Activated CD4-positive, alpha-beta memory T cell treated with anti-CD3 and anti-CD28 coated beads for 36 hours (primary cell): ENCODE data around the gene LTV1. TPM values are rescaled to one million over a fixed set of nuclear protein-coding genes. Genes with fewer than 3 reads are reported as not detected.

ENCODE experiments used
- CTCF ChIA-PET: fragments of 350-600 bp; sonication (Branson Sonifier 250); formaldehyde crosslinking; loops from one replicate; lab custom pipeline; 2021; ENCODE audit warnings: antibody characterized with exemption, inconsistent platforms; lab: Charles Lee
- POLR2A ChIA-PET: fragments of 350-600 bp; sonication (Branson Sonifier 250); formaldehyde crosslinking; loops from one replicate; lab custom pipeline; 2021; ENCODE audit warnings: antibody characterized with exemption; lab: Charles Lee
- DNase-seq: peaks from one replicate; pipeline ENCODE4 v3.0.0-alpha.2; 2020
- H3K27ac Mint-ChIP-seq: one replicate; pipeline ENCODE4 v1.8.0; 2021; ENCODE audit warnings: mixed read lengths
- H3K27me3 Mint-ChIP-seq: one replicate; pipeline ENCODE4 v1.8.0; 2021; ENCODE audit warnings: mixed read lengths
- H3K36me3 Mint-ChIP-seq: one replicate; pipeline ENCODE4 v1.8.0; 2021; ENCODE audit warnings: mixed read lengths
- H3K4me1 Mint-ChIP-seq: one replicate; pipeline ENCODE4 v1.8.0; 2021; ENCODE audit warnings: low read depth, mixed read lengths
- H3K4me3 Mint-ChIP-seq: one replicate; pipeline ENCODE4 v1.8.0; 2021; ENCODE audit warnings: mild to moderate bottlenecking, mixed read lengths
- H3K9me3 Mint-ChIP-seq: one replicate; pipeline ENCODE4 v1.8.0; 2021; ENCODE audit warnings: mixed read lengths
- intact Hi-C: fragments of 100-400 bp; cut with micrococcal nuclease; formaldehyde crosslinking; loops from one replicate; pipeline ENCODE4 v1.15.1; 2023
- total RNA-seq, 2 experiments: library from RNA; stranded (reverse); gene quantifications; one replicate each; pipeline ENCODE4 v1.2.3, GENCODE V29; 2021

LTV1 gene
- total RNA-seq, 2 experiments from 2014 or later = 33.5 to 35.4 TPM

DNA sequence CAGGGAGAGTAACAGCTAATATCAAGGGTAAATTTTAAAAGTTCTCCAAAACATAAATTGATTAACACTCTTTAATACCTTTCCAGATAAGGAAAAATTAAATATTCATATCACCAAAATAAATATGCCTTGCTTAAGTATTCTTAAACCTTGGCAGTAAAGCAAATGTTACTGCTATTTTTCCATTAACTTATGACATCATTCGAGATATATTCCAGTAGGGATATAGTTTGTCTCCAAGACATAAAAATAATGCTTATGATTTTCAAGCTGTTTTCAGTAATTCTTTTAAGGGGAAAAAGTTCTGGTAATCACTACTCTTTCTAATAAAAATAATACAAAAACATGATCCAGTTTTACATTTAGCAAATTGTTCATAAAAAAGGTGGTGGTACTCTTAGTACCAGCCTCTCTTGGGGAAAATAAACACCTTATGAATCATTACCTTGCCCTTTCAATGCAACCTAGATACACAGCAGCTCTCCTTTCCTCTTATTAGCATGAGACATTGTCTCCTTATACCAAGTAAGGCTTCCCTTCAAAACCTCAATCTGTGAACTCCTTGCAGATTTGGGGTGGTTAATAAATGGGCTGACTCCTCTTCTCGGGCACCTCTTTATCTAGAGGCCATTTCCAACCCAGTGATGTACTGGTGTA, 31.5 kb upstream of the LTV1 start:
- H3K27ac Mint-ChIP-seq = no peak overlapping the region

DNA sequence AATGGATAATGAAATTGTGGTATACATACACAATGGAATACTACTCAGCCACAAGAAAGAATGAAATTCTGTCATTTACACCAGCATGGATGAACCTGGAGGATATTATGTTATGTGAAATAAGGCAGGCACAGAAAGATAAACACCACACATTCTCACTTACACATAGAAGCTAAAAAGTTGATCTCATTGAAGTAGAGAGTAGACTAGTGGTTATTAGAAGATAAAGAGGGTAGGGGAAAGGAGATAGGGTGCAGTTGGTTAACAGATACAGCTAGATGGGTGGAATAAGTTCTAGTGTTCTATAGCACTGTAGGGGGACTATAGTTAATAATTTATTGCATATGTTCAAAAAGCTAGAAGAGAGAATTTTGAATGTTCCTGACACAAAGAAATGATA, 25.5 kb upstream of the LTV1 start:
- Mint-ChIP-seq H3K9me3 (no peaks in the 10 kb centered on the region), H3K27me3 (no peaks in the 10 kb centered on the region), H3K4me1 (no peaks in the 10 kb centered on the region), H3K36me3 (peaks cover 1% of the 10 kb centered on the region), H3K4me3 (no peak overlapping the region), H3K27ac (no peak overlapping the region)
- no peak for DNase-seq
- intact Hi-C loops = no loop called here
- CTCF ChIA-PET = interaction anchor here (1.3 kb wide), 1 partner anchor 242 kb away, joined by 4 read pairs; no protein-coding TSS in a partner anchor
- POLR2A ChIA-PET = no interaction called here

More for the DNA sequence above, 31.5 kb upstream of the LTV1 start:
- Mint-ChIP-seq H3K27me3 (no peaks in the 10 kb centered on the region), H3K9me3 (no peaks in the 10 kb centered on the region), H3K36me3 (peaks cover 15% of the 10 kb centered on the region), H3K4me1 (peaks cover 17% of the 10 kb centered on the region), H3K4me3 (no peak overlapping the region)
- intact Hi-C loops = no loop called here
- ChIA-PET CTCF (no interaction called here), POLR2A (no interaction called here)
- DNase-seq = no peak

DNA sequence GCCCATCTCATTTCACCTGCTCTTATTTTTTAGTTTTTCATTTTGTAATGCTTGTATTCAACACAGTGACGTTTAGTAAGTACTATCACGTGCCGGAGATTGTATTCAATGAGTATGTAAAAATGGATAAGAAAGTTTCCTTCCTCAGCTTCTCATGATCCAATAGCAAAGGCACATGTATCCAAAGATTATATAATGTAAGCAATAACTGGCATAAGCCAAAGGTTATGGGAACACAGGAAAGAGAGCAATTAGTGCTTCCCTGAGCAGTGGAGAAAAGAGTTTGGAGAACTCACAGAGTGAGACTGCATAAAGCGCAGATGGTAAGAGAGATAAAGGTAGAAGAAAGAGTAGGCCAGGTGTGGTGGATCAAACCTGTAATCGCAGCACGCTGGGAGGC, 21.8 kb upstream of the LTV1 start:
- ChIA-PET POLR2A (interaction anchor here (1.3 kb wide), 1 partner anchor 22 kb away, joined by 4 read pairs; the partner anchor contains the start of gene LTV1), CTCF (interaction anchor here (1.2 kb wide), 1 partner anchor 246 kb away, joined by 3 read pairs; no protein-coding TSS in a partner anchor)
- intact Hi-C loops = no loop called here

DNA sequence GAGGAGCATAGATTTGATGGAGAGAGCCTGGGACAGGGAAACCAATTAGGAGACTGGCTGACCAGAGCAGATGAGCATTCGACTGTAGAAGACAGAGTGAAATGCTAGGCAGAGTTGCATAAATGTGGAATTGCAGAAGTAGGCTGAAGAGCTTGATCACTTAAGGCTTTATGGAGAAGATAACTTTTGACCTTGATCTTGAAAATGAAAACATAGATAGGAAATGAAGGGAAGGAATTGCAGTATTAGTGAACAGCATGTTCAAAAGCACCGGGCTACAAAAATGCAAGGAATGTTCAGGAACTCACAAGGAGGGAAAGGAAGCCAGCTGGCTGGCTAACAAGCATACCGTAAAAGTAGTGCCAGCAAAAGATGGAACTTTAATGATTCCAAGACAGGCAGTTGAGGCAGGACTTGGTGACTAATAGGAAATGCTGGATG, 20.5 kb upstream of the LTV1 start:
- H3K4me3 Mint-ChIP-seq = no peak overlapping the region
- intact Hi-C loops = no loop called here
- no peak for DNase-seq
- POLR2A ChIA-PET = no interaction called here
- no peaks in the 10 kb centered on the region for H3K4me1 Mint-ChIP-seq
- no peaks in the 10 kb centered on the region for H3K36me3 Mint-ChIP-seq
- H3K27me3 Mint-ChIP-seq = no peaks in the 10 kb centered on the region
- no peaks in the 10 kb centered on the region for H3K9me3 Mint-ChIP-seq
- no peak overlapping the region for H3K27ac Mint-ChIP-seq
- CTCF ChIA-PET = no interaction called here

More for the DNA sequence above, 21.8 kb upstream of the LTV1 start:
- no peaks in the 10 kb centered on the region for H3K4me1 Mint-ChIP-seq
- DNase-seq = no peak
- no peak overlapping the region for H3K4me3 Mint-ChIP-seq
- H3K27me3 Mint-ChIP-seq = no peaks in the 10 kb centered on the region
- no peaks in the 10 kb centered on the region for H3K36me3 Mint-ChIP-seq
- no peaks in the 10 kb centered on the region for H3K9me3 Mint-ChIP-seq
- no peak overlapping the region for H3K27ac Mint-ChIP-seq

DNA sequence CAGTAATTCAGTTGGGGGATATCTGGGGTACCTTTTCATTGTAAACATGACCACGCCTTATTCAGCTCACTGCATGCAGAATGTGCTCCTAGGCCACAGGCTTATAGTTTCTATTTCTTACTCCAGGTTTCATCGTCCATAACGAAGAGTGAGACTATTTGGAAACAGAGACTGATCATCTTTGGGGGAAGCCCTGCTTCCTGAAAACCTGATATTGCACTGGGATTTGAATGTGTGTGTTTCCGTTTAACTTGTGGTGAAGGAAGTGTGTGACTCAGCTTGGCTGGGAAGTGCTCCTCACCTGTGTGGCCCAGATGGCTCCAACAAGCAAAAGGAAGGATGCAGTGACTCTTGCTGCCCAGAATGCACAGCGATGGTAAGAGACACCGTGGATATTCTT, 19.6 kb upstream of the LTV1 start:
- Mint-ChIP-seq H3K27ac (no peak overlapping the region), H3K9me3 (no peaks in the 10 kb centered on the region), H3K36me3 (no peaks in the 10 kb centered on the region), H3K27me3 (no peaks in the 10 kb centered on the region), H3K4me1 (no peaks in the 10 kb centered on the region), H3K4me3 (no peak overlapping the region)
- intact Hi-C loops = no loop called here
- CTCF ChIA-PET = interaction anchor here (1.3 kb wide), 1 partner anchor 248 kb away, joined by 4 read pairs; no protein-coding TSS in a partner anchor
- DNase-seq = no peak
- POLR2A ChIA-PET = no interaction called here

DNA sequence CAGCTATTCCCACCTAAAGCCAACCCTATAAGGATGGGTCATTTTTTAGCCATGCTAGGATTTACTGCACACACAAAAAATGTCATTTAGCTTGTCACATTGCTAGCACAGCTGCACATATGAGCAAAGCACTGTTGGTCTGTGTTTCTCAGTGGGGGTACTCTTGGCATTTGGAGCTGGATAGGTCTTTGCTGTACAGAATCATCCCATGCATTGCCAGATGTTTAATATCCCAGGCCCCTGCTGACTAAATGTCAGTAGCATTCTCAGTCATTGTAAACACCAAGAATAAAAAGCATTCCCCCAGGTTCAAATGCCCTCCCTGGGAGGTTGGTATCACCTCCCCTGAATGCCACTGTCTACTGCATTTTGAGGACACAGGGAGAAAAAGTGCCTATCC, 14.6 kb upstream of the LTV1 start:
- no peaks in the 10 kb centered on the region for H3K4me1 Mint-ChIP-seq
- H3K27me3 Mint-ChIP-seq = no peaks in the 10 kb centered on the region
- ChIA-PET POLR2A (interaction anchor here (0.9 kb wide), 1 partner anchor 14 kb away, joined by 3 read pairs; the partner anchor contains the start of gene LTV1), CTCF (interaction anchor here (0.6 kb wide), 1 partner anchor 13 kb away, joined by 3 read pairs; no protein-coding TSS in a partner anchor)
- H3K9me3 Mint-ChIP-seq = no peaks in the 10 kb centered on the region
- no peak overlapping the region for H3K27ac Mint-ChIP-seq
- H3K36me3 Mint-ChIP-seq = no peaks in the 10 kb centered on the region
- no peak overlapping the region for H3K4me3 Mint-ChIP-seq
- intact Hi-C loops = no loop called here
- DNase-seq = no peak

DNA sequence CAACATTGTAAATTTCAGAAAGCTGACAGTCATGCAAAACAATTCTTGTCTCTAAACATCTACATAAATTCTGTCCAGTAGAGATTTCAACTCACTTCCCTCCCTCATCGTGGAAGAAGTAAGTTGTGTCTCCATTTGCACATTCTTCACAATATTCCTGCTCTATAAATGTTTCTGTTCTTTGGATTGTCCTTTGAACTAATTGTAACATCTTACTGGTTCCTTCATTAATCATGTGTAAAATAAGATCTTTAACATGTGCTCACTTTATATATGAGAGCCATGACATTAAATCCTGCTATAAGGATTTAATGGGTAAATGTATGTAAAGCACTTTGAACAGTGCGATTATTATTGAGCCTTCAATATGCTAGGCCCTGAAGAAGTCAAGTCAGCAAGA, 7.0 kb upstream of the LTV1 start:
- no peaks in the 10 kb centered on the region for H3K4me1 Mint-ChIP-seq
- no peak overlapping the region for H3K27ac Mint-ChIP-seq
- H3K27me3 Mint-ChIP-seq = no peaks in the 10 kb centered on the region
- intact Hi-C loops = no loop called here
- H3K9me3 Mint-ChIP-seq = no peaks in the 10 kb centered on the region
- ChIA-PET POLR2A (no interaction called here), CTCF (interaction anchor here (1.8 kb wide), 1 partner anchor 261 kb away, joined by 5 read pairs; no protein-coding TSS in a partner anchor)
- no peaks in the 10 kb centered on the region for H3K36me3 Mint-ChIP-seq
- no peak overlapping the region for H3K4me3 Mint-ChIP-seq
- no peak for DNase-seq

DNA sequence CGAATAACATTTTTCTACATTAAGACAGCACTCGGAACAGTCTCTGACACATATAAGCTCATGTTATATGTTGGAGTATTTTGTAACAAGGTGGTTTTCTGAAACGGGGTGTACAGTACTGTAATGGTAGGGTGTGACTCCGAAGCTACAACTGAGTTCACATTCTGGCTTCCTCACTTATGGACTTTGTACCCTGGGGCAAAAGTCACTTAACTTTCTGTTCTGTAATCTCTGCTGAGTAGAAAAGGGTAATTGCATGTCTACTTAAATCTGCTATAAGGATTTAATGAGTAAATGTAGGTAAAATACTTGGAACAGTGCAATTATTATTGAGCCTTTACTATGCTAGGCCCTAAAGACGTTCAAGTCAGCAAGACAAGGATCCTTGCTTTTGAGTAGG, 4.7 kb upstream of the LTV1 start:
- no peak overlapping the region for H3K27ac Mint-ChIP-seq
- intact Hi-C loops = no loop called here
- POLR2A ChIA-PET = no interaction called here

DNA sequence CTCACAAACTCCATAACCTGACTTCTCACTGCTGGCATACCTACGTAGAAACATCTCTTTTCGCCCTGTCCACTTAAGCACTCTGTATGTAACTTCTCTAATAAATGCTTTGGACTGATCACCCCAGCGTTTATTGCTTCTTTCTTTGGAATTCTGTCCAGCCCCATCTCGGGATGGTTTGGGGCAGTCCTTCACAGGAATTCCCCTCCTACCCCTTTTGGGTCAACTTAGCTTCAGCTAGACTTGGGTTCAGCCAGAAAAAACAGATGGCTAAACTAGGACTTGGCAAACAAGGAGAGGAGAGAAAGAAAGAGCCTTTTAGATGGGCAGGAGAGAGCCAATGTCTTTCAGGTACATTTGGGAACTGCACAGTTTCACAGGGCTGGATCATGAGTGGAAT, 3.9 kb upstream of the LTV1 start:
- intact Hi-C loops = no loop called here
- Mint-ChIP-seq H3K36me3 (peaks cover 2% of the 10 kb centered on the region), H3K27ac (no peak overlapping the region), H3K4me1 (peaks cover 11% of the 10 kb centered on the region), H3K4me3 (no peak overlapping the region), H3K27me3 (no peaks in the 10 kb centered on the region), H3K9me3 (no peaks in the 10 kb centered on the region)
- DNase-seq = no peak
- POLR2A ChIA-PET = no interaction called here
- CTCF ChIA-PET = no interaction called here

More for the DNA sequence above, 4.7 kb upstream of the LTV1 start:
- H3K4me3 Mint-ChIP-seq = no peak overlapping the region
- no peaks in the 10 kb centered on the region for H3K27me3 Mint-ChIP-seq
- H3K4me1 Mint-ChIP-seq = peaks cover 5% of the 10 kb centered on the region
- DNase-seq = no peak
- H3K36me3 Mint-ChIP-seq = no peaks in the 10 kb centered on the region
- CTCF ChIA-PET = no interaction called here
- no peaks in the 10 kb centered on the region for H3K9me3 Mint-ChIP-seq

DNA sequence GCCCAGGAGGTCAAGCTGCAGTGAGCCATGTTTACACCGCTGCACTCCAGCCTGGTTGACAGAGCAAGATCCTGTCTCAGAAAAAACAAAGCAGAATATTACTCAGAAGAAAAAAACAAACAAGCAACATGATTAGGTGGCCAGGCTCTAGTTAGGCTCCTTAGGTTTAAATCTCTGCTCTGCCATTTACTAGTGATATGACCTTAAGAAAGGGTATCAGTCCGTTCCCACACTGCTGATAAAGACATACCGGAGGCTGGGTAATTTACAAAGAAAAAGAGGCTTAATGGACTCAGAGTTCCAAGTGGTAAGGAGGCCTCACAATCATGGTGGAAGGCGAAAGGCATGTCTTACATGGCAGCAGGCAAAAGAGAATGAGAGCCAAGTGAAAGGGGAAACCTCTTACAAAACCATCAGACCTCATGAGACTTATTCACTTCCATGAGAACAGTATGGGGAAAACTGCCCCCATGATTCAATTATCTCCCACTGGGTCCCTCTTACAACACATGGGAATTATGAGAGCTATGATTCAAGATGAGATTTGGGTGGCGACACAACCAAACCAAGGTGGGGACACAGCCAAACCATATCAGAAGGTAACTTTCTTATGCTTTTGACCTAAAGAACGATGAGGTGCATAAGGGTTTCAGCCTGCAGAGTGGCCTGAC, 2.4 kb upstream of the LTV1 start:
- Mint-ChIP-seq H3K4me1 (peaks cover 21% of the 10 kb centered on the region), H3K9me3 (no peaks in the 10 kb centered on the region), H3K27ac (no peak overlapping the region), H3K27me3 (no peaks in the 10 kb centered on the region), H3K4me3 (no peak overlapping the region), H3K36me3 (peaks cover 8% of the 10 kb centered on the region)
- CTCF ChIA-PET = no interaction called here
- intact Hi-C loops = no loop called here
- POLR2A ChIA-PET = no interaction called here
- no peak for DNase-seq

DNA sequence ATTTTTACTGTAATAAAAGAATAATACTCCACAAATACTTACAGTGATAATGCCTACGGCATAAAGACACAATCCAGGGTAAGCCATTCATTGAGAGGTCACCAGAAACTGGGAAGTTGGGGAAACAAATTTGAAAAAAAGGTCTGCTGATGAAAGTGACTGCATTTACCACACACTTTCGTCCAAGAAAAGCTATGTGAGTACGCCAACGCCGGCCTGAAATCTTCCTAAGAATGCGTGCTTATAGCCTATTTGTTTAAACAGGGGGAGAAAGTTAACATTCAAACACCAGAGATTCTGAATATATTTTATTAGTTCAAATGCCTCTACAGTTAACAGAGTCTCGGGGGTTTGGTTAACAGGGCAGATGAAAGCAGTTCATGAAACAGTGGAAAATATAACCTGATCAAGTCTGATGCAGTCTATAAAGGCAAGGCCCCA, 657 bp upstream of the LTV1 start:
- peak overlapping the region; percentile 93 for H3K4me3 Mint-ChIP-seq
- intact Hi-C loops = loop anchor here (1.0 to 2.0 kb wide), 3 partner anchors 36 to 268 kb away; no protein-coding TSS in a partner anchor
- peaks cover 23% of the 10 kb centered on the region for H3K36me3 Mint-ChIP-seq
- POLR2A ChIA-PET = interaction anchor here (0.7 to 2.1 kb wide), 12 partner anchors 14 to 392 kb away, joined by 3 to 15 read pairs (median 4); partner anchors contain the start of genes ADAT2, PEX3 and SF3B5
- CTCF ChIA-PET = interaction anchor here (0.6 to 3.9 kb wide), 8 partner anchors 18 to 333 kb away, joined by 3 to 33 read pairs (median 6); no protein-coding TSS in a partner anchor
- no peak for DNase-seq
- peak overlapping the region; percentile 93 for H3K27ac Mint-ChIP-seq
- H3K4me1 Mint-ChIP-seq = peaks cover 25% of the 10 kb centered on the region
- H3K27me3 Mint-ChIP-seq = no peaks in the 10 kb centered on the region
- H3K9me3 Mint-ChIP-seq = no peaks in the 10 kb centered on the region

DNA sequence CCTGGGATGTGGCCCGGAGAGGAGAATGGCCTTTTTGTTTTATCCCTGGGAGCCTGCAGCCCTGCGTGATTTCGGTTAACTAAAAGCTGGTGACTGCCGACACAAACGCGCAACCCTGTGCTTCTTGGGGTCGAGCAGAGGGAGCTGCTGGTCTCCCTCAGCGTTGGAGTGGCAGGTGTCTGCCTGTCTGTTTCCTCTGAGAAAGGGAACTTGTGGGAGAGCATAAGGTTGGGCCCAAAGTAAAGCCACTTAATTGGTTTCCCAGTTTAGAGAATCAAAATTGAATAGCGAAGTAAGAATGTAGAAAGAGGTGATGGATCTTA, 500 bp downstream of the LTV1 start:
- Mint-ChIP-seq H3K27ac (peak overlapping the region; percentile 93), H3K9me3 (no peaks in the 10 kb centered on the region), H3K27me3 (no peaks in the 10 kb centered on the region), H3K36me3 (peaks cover 33% of the 10 kb centered on the region), H3K4me1 (peaks cover 28% of the 10 kb centered on the region), H3K4me3 (peak overlapping the region; percentile 93)
- intact Hi-C loops = loop anchor here (1.0 to 2.0 kb wide), 4 partner anchors 221 to 332 kb away; partner anchors contain the start of genes FUCA2 and SF3B5
- no peak for DNase-seq
- POLR2A ChIA-PET = interaction anchor here (0.7 to 2.1 kb wide), 11 partner anchors 20 to 393 kb away, joined by 3 to 15 read pairs (median 4); partner anchors contain the start of genes ADAT2, PEX3 and SF3B5
- CTCF ChIA-PET = interaction anchor here (0.8 to 3.9 kb wide), 10 partner anchors 66 to 334 kb away, joined by 3 to 33 read pairs (median 4); no protein-coding TSS in a partner anchor
